Fibroblast of lung (primary cell): ENCODE data around the gene CYBA.

Experiments used
- EZH2 ChIP-seq: IDR thresholded peaks from 2 replicates; pipeline ENCODE4 v1.5.1; 2012; ENCODE audit warnings: low read length, control low read depth, mild to moderate bottlenecking; ENCODE audit errors: missing control alignments
- TF ChIP-seq, protein P1 (sequence below), 2 donors: IDR thresholded peaks in 1 of 2; conservative IDR thresholded peaks in 1 of 2; 1 replicate in 1 of 2; 2 replicates in 1 of 2; pipeline ENCODE4 v1.5.1; 2011 to 2012; ENCODE audit warnings: low read length in 2 of 2, control low read depth in 1 of 2, inconsistent platforms in 1 of 2, low read depth in 1 of 2, mild to moderate bottlenecking in 1 of 2

DNA sequence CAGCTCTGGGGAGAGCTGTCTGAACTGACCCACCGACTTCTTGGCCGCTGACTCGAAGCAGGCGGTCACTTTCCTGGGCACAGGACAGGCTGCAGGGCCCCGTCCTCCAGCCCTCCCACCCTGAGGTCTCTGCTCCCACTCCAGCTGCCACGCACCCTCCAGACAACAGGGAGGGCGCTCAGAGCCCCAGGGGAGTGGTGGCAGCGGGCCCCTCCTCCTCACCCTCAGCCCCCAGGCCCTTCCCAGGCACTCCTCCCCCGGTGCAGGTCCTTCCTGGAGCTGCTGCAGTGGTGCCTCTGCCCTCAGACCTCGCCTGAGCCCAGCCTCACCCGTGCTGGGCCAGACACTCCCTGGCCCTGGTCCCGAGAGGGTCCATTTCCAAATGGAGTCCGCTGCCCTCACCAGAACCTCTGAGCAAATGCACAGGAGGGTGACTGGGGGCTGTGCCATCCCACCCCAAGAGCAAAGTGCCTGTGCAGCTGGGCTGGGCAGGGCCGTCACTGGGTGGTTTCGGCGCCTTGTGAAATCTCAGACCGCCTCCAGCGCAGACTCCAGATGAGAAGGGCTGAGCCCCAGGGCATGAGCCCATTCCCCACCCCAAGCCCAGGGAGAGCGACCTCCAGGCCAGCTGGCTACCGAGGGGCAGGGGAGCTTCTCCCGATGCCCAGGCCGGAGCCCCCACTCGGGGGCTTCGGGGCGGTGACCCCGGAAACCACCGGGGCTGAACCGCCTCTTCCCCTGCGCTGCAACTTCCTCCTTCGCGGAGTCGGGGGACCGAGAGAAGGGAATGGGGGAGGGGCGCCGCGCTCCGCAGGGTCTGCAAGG lies 717 bp downstream of the CYBA start:
- TF ChIP-seq, protein P1, sequence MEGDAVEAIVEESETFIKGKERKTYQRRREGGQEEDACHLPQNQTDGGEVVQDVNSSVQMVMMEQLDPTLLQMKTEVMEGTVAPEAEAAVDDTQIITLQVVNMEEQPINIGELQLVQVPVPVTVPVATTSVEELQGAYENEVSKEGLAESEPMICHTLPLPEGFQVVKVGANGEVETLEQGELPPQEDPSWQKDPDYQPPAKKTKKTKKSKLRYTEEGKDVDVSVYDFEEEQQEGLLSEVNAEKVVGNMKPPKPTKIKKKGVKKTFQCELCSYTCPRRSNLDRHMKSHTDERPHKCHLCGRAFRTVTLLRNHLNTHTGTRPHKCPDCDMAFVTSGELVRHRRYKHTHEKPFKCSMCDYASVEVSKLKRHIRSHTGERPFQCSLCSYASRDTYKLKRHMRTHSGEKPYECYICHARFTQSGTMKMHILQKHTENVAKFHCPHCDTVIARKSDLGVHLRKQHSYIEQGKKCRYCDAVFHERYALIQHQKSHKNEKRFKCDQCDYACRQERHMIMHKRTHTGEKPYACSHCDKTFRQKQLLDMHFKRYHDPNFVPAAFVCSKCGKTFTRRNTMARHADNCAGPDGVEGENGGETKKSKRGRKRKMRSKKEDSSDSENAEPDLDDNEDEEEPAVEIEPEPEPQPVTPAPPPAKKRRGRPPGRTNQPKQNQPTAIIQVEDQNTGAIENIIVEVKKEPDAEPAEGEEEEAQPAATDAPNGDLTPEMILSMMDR (conservative IDR thresholded peaks at IDR 0.05 in 1 of 2, IDR thresholded peaks at IDR 0.05 in 1 of 2; ENCODE audit: low read depth in 1 of 2, low read length in 2 of 2): no peak
- no peak for TF ChIP-seq EZH2
